PFSK-1 (cell line): ENCODE results near the gene GP1BB.

Experiments
- FOXP2 ChIP-seq: optimal IDR thresholded peaks from 2 replicates; pipeline ENCODE3; 2011; ENCODE audit warnings: borderline replicate concordance, control low read depth, inconsistent platforms; ENCODE audit not compliant: insufficient read depth; ENCODE audit errors: extremely low read length, extremely low read depth
- POLR2AphosphoS5 ChIP-seq: IDR thresholded peaks from 2 replicates; pipeline ENCODE4 v1.6.1; 2012; ENCODE audit warnings: low read depth, mild to moderate bottlenecking, control low read depth, low read length, moderate library complexity
- REST ChIP-seq, 2 experiments: IDR thresholded peaks; 2 replicates each; pipeline versions ENCODE4 v1.6.1 to v1.8.0; 2011 to 2012; ENCODE audit warnings: low read depth in 2 of 2, low read length in 2 of 2, control low read depth in 1 of 2, inconsistent platforms in 1 of 2, mild to moderate bottlenecking in 1 of 2, moderate library complexity in 1 of 2; ENCODE audit not compliant: insufficient read depth in 1 of 2
- SIN3A ChIP-seq: IDR thresholded peaks from 2 replicates; pipeline ENCODE4 v1.6.1; 2012; ENCODE audit warnings: mild to moderate bottlenecking, low read length, moderate library complexity, borderline replicate concordance; ENCODE audit not compliant: insufficient read depth
- TAF1 ChIP-seq: IDR thresholded peaks from 2 replicates; pipeline ENCODE4 v1.6.1; 2012; ENCODE audit warnings: low read length, control low read depth, borderline replicate concordance; ENCODE audit not compliant: insufficient read depth

Gene GP1BB

GRCh38 chr22:19751497-19752245 lies 28.3 kb downstream of the GP1BB start:
- TF ChIP-seq FOXP2, result no peak
- no peak for TF ChIP-seq POLR2AphosphoS5
- TF ChIP-seq TAF1, result no peak
- no peak for TF ChIP-seq REST (IDR thresholded peaks at IDR 0.05; ENCODE audit: insufficient read depth in 1 of 2, low read depth in 2 of 2, low read length in 2 of 2)
- TF ChIP-seq SIN3A, result no peak

GRCh38 chr22:19753090-19753842 lies 29.9 kb downstream of the GP1BB start:
- no peak for TF ChIP-seq REST (IDR thresholded peaks at IDR 0.05; ENCODE audit: insufficient read depth in 1 of 2, low read depth in 2 of 2, low read length in 2 of 2)
- TF ChIP-seq SIN3A, result no peak
- no peak for TF ChIP-seq TAF1
- TF ChIP-seq POLR2AphosphoS5, result no peak
- no peak for TF ChIP-seq FOXP2

- no peak for TF ChIP-seq SIN3A
- TF ChIP-seq POLR2AphosphoS5, result no peak
- TF ChIP-seq TAF1, result no peak
- TF ChIP-seq FOXP2, result no peak
- TF ChIP-seq REST (IDR thresholded peaks at IDR 0.05; ENCODE audit: insufficient read depth in 1 of 2, low read depth in 2 of 2, low read length in 2 of 2), result no peak
These were observed 30.8 kb downstream of the GP1BB start for GRCh38 chr22:19753996-19754700.

- no peak for TF ChIP-seq POLR2AphosphoS5
- TF ChIP-seq TAF1, result no peak
- no peak for TF ChIP-seq FOXP2
- TF ChIP-seq REST (IDR thresholded peaks at IDR 0.05; ENCODE audit: insufficient read depth in 1 of 2, low read depth in 2 of 2, low read length in 2 of 2), result no peak
- TF ChIP-seq SIN3A, result no peak
These were observed 31.4 kb downstream of the GP1BB start for GRCh38 chr22:19754701-19755144.
